ENCODE data around the gene UBE4A. TPM values are rescaled to one million over a fixed set of nuclear protein-coding genes. Genes with fewer than 3 reads are reported as not detected.
"Not testable (repeated sequence)": the region's sequence is repeated elsewhere in the genome, so short reads cannot be mapped to it uniquely, and the experiment has no call there.

UBE4A gene
- total RNA-seq, 1 experiment from 2014 or later = 54.2 TPM

DNA sequence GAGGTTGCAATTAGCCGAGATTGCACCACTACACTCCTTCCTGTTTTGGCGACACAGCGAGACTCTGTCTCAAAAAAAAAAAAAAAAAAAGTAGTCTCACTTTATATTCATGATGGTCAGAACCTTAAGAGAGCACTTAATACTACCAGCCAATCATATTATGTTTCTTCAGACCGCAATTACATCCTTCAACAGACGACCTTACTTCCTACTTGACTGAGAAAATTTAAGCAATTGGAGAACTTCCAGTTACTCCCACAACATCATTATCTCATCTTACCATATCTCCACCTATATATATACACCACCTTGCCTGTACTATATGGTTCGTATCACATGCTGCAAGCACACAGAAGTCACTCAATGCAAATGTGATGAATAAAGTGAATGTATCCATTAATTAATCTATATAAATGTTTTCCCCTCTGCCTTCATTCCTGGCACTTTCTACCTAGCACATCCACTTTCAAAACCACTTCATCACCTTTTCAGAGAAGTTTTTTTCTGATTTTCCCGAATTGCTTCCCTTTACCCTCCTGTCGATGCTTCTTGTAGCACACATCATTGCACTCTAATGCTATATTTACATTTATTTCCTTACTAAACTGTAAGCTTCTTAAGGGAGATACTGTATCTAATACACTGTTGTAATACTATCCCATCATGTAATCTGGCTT, 55.8 kb downstream of the UBE4A start:
- DNase-seq (ENCODE audit: low spot score) = no peak
- ChIA-PET POLR2A (ENCODE audit: low non-redundant PET) (no interaction called here), CTCF (no interaction called here)
- Histone ChIP-seq H3K36me3 (ENCODE audit: insufficient read depth, low read length, poor library complexity, severe bottlenecking) (no peaks in the 10 kb centered on the region), H3K4me3 (ENCODE audit: low read depth, low read length, poor library complexity, severe bottlenecking) (no peak overlapping the region), H3K27me3 (replicated peaks; ENCODE audit: insufficient read depth, low read depth, low read length, poor library complexity) (no peaks in the 10 kb centered on the region), H3K4me1 (ENCODE audit: insufficient read depth, low read length, poor library complexity, severe bottlenecking) (peaks cover 10% of the 10 kb centered on the region), H3K9me3 (ENCODE audit: low read depth, low read length, poor library complexity, severe bottlenecking) (no peaks in the 10 kb centered on the region), H3K27ac (ENCODE audit: low read depth, low read length, poor library complexity, severe bottlenecking) (peak overlapping the region; percentile 13)
- TF ChIP-seq CTCF (conservative IDR thresholded peaks at IDR 0.05; ENCODE audit: low read depth, low read length) (no peak), EZH2 (IDR thresholded peaks at IDR 0.05; ENCODE audit: borderline replicate concordance, low read depth, low read length, poor library complexity, severe bottlenecking) (no peak)
- intact Hi-C loops (cut with micrococcal nuclease; ENCODE audit: unreplicated experiment) = no loop called here
- BruUV-seq (replicated peaks) = no TSS peak

DNA sequence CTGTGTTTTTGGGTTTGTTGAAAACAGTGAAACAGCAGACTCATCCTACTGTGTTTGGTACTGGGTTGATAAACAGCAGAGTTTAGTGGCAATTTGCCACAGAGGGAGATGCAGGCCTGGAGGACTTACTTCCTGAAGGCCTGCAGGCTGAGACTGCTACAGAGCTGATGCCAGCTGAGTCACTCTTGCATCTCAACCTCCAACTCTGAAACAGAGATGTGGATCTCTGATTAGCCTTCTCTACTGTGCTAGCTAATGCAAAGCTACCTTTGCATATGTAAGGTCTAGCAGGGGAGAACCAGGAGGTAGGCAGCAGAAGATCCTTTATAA, 56.3 kb downstream of the UBE4A start:
- BruUV-seq (replicated peaks) = no TSS peak
- POLR2A ChIA-PET (ENCODE audit: low non-redundant PET) = no interaction called here
- H3K27ac ChIP-seq (ENCODE audit: low read depth, low read length, poor library complexity, severe bottlenecking) = peak overlapping the region; percentile 13

GRCh38 chr11:118416900-118417299, 57.5 kb downstream of the UBE4A start:
- BruUV-seq (replicated peaks); CTCF ChIA-PET; H3K9me3 ChIP-seq (ENCODE audit: low read depth, low read length, poor library complexity, severe bottlenecking); H3K4me3 ChIP-seq (ENCODE audit: low read depth, low read length, poor library complexity, severe bottlenecking); H3K27ac ChIP-seq (ENCODE audit: low read depth, low read length, poor library complexity, severe bottlenecking); DNase-seq (ENCODE audit: low spot score); POLR2A ChIA-PET (ENCODE audit: low non-redundant PET); H3K27me3 ChIP-seq (replicated peaks; ENCODE audit: insufficient read depth, low read depth, low read length, poor library complexity); intact Hi-C loops (cut with micrococcal nuclease; ENCODE audit: unreplicated experiment); H3K36me3 ChIP-seq (ENCODE audit: insufficient read depth, low read length, poor library complexity, severe bottlenecking): not testable (repeated sequence)
- peaks cover 10% of the 10 kb centered on the region for H3K4me1 ChIP-seq (ENCODE audit: insufficient read depth, low read length, poor library complexity, severe bottlenecking)

More for the DNA sequence above, 56.3 kb downstream of the UBE4A start:
- Histone ChIP-seq H3K27me3 (replicated peaks; ENCODE audit: insufficient read depth, low read depth, low read length, poor library complexity) (no peaks in the 10 kb centered on the region), H3K4me3 (ENCODE audit: low read depth, low read length, poor library complexity, severe bottlenecking) (no peak overlapping the region), H3K9me3 (ENCODE audit: low read depth, low read length, poor library complexity, severe bottlenecking) (no peaks in the 10 kb centered on the region), H3K4me1 (ENCODE audit: insufficient read depth, low read length, poor library complexity, severe bottlenecking) (peaks cover 10% of the 10 kb centered on the region), H3K36me3 (ENCODE audit: insufficient read depth, low read length, poor library complexity, severe bottlenecking) (no peaks in the 10 kb centered on the region)
- peak; percentile 89 for DNase-seq (ENCODE audit: low spot score)
- intact Hi-C loops (cut with micrococcal nuclease; ENCODE audit: unreplicated experiment) = no loop called here
- CTCF ChIA-PET = no interaction called here
- TF ChIP-seq CTCF (conservative IDR thresholded peaks at IDR 0.05; ENCODE audit: low read depth, low read length) (no peak), EZH2 (IDR thresholded peaks at IDR 0.05; ENCODE audit: borderline replicate concordance, low read depth, low read length, poor library complexity, severe bottlenecking) (no peak)

GRCh38 chr11:118417801-118418200, 58.4 kb downstream of the UBE4A start:
- H3K27me3 ChIP-seq (replicated peaks; ENCODE audit: insufficient read depth, low read depth, low read length, poor library complexity) = no peaks in the 10 kb centered on the region
- BruUV-seq (replicated peaks) = no TSS peak
- no peak for DNase-seq (ENCODE audit: low spot score)
- H3K27ac ChIP-seq (ENCODE audit: low read depth, low read length, poor library complexity, severe bottlenecking) = no peak overlapping the region
- no peaks in the 10 kb centered on the region for H3K36me3 ChIP-seq (ENCODE audit: insufficient read depth, low read length, poor library complexity, severe bottlenecking)
- no peak overlapping the region for H3K4me3 ChIP-seq (ENCODE audit: low read depth, low read length, poor library complexity, severe bottlenecking)
- intact Hi-C loops (cut with micrococcal nuclease; ENCODE audit: unreplicated experiment) = no loop called here
- H3K9me3 ChIP-seq (ENCODE audit: low read depth, low read length, poor library complexity, severe bottlenecking) = no peaks in the 10 kb centered on the region
- ChIA-PET CTCF (no interaction called here), POLR2A (ENCODE audit: low non-redundant PET) (no interaction called here)
- H3K4me1 ChIP-seq (ENCODE audit: insufficient read depth, low read length, poor library complexity, severe bottlenecking) = peaks cover 10% of the 10 kb centered on the region
- TF ChIP-seq EZH2 (IDR thresholded peaks at IDR 0.05; ENCODE audit: borderline replicate concordance, low read depth, low read length, poor library complexity, severe bottlenecking) (no peak), CTCF (conservative IDR thresholded peaks at IDR 0.05; ENCODE audit: low read depth, low read length) (no peak)

Measured in A673 (cell line).